OCI-LY3 (cell line): ENCODE results near the gene TNS4.

Experiments used
- CTCF ChIP-seq: fragments of 200-600, 300-600 bp; sonication (generic); IDR thresholded peaks from 2 replicates; pipeline ENCODE4 v1.5.1; 2014; ENCODE audit warnings: antibody characterized with exemption, low read length, low read depth
- EZH2phosphoT487 ChIP-seq: fragments of 200-600 bp; shearing (Covaris generic); IDR thresholded peaks from 2 replicates; pipeline ENCODE4 v1.6.1; 2018; ENCODE audit warnings: antibody characterized with exemption, mixed run types, low read depth

GRCh38 chr17:40496634-40497420 is 4.6 kb downstream of the TNS4 start:
- TF ChIP-seq CTCF (no peak), EZH2phosphoT487 (no peak)
